ENCODE results near the gene CPEB3.

The CPEB3 gene

DNA sequence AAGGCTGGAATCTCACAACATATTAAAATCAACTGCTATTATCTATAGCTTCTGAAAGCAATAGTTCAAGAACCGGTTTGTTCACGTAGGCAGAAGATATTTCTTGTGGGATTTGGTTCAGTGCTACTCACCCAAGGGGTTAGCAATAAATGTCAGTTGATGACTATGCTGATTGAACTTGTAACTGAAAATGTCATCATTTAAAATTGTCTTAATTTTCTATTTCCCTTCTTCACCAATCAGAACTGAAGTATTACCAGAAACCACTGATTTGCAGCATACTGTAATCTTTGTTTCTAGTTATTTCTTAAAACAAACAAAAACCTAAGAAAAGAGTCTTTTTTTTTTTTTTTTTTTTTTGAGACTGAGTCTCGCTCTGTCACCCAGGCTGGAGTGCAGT, 46.1 kb downstream of the CPEB3 start:
- TF ChIP-seq, protein P1, sequence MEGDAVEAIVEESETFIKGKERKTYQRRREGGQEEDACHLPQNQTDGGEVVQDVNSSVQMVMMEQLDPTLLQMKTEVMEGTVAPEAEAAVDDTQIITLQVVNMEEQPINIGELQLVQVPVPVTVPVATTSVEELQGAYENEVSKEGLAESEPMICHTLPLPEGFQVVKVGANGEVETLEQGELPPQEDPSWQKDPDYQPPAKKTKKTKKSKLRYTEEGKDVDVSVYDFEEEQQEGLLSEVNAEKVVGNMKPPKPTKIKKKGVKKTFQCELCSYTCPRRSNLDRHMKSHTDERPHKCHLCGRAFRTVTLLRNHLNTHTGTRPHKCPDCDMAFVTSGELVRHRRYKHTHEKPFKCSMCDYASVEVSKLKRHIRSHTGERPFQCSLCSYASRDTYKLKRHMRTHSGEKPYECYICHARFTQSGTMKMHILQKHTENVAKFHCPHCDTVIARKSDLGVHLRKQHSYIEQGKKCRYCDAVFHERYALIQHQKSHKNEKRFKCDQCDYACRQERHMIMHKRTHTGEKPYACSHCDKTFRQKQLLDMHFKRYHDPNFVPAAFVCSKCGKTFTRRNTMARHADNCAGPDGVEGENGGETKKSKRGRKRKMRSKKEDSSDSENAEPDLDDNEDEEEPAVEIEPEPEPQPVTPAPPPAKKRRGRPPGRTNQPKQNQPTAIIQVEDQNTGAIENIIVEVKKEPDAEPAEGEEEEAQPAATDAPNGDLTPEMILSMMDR (IDR thresholded peaks at IDR 0.05; ENCODE audit: borderline replicate concordance, control extremely low read depth, extremely low read depth, insufficient read depth, missing control alignments), result no peak
- DNase-seq (ENCODE audit: low spot score), result peak; percentile 52
- in situ Hi-C loops (cut with MboI; ENCODE audit: low sequenced_read_pairs, unreplicated experiment), result no loop called here

- in situ Hi-C loops (cut with MboI; ENCODE audit: low sequenced_read_pairs, unreplicated experiment), result no loop called here
- DNase-seq (ENCODE audit: low spot score), result peak; percentile 41
- TF ChIP-seq, protein P1 (IDR thresholded peaks at IDR 0.05; ENCODE audit: borderline replicate concordance, control extremely low read depth, extremely low read depth, insufficient read depth, missing control alignments), result no peak
Observed at GRCh38 chr10:92242910-92243671, 47.8 kb downstream of the CPEB3 start.

GRCh38 chr10:92242380-92242779, 48.5 kb downstream of the CPEB3 start:
- TF ChIP-seq, protein P1 (IDR thresholded peaks at IDR 0.05; ENCODE audit: borderline replicate concordance, control extremely low read depth, extremely low read depth, insufficient read depth, missing control alignments), result no peak
- no peak for DNase-seq (ENCODE audit: low spot score)
- in situ Hi-C loops (cut with MboI; ENCODE audit: low sequenced_read_pairs, unreplicated experiment), result no loop called here

DNA sequence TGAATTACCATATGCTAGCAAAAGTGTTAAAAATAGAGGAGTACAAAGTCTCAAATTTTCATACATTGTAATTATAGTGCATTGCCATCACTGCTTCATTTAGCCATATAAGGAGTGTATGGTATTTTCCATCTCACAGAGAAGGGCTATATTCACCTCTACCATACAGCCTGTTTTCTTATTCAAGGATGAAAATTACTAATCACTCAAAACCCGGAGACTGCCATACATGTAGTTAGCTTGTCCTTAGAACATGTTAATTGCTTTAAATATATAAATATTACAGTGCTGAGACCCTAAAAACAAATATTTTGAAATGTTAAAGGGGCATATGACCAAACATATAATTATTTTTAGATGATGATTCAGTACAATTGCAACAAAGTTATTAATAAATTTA, 49.4 kb downstream of the CPEB3 start:
- TF ChIP-seq, protein P1 (IDR thresholded peaks at IDR 0.05; ENCODE audit: borderline replicate concordance, control extremely low read depth, extremely low read depth, insufficient read depth, missing control alignments), result no peak
- in situ Hi-C loops (cut with MboI; ENCODE audit: low sequenced_read_pairs, unreplicated experiment), result no loop called here
- DNase-seq (ENCODE audit: low spot score), result no peak

DNA sequence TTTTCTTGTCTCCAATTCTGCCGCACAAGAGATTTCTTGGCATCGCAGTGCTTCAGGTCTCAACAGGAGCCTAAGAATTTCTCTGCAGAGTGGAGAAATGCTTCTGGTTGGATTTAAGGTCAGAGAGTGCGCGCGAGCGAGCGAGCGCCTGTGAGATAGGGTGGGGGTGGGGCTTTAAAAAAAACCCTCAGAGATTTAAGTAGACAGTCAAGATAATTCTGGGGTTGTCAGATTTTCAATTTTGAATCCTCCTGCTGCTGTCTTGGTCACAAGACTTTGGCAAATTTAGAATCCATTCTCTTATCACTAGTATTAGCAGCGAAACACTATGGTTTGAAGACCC, 49.7 kb downstream of the CPEB3 start:
- no peak for DNase-seq (ENCODE audit: low spot score)
- TF ChIP-seq, protein P1 (IDR thresholded peaks at IDR 0.05; ENCODE audit: borderline replicate concordance, control extremely low read depth, extremely low read depth, insufficient read depth, missing control alignments), result no peak
- in situ Hi-C loops (cut with MboI; ENCODE audit: low sequenced_read_pairs, unreplicated experiment), result no loop called here

DNA sequence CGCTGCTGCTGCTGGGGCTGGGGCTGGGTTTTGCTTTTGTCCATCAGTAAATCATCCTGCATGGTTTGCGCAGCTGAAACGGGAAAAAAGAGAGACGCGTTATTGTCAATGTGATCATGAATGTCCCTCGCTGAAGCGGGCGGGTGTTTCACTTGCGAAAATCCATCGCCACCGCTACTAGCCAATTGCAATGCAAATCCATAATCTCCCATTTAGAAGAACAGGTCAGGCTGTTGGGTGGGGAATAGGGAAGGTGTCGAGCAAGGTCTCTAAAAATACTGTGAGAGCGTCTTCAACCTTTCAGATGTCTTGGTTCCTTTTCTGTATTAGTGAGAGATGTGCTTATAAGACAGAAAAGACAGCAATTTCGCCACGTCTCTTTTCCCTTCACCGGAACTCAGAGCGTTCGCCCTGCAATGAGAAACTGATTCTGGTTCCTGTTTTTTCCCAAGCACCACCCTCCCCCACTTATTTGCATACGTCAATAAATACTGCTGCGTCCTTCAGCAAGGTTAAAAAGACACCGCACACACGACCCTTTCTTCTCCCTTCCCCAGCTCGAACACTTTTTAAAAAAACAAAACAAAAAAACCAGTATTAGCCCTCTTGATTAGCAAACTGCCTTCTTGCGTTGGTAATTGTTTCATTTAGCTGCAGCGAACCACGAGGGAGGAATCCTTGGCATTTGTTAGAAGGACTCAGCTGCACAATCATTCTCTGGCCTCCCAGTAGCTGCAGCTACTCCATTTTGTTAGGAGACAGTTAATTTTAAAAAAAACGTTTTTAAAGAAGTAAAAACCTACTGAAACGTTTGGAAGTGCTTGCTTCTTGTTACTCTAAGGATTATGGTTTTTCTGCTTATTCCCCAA, 50.4 kb downstream of the CPEB3 start:
- DNase-seq (ENCODE audit: low spot score), result peak; percentile 67
- in situ Hi-C loops (cut with MboI; ENCODE audit: low sequenced_read_pairs, unreplicated experiment), result no loop called here
- TF ChIP-seq, protein P1 (IDR thresholded peaks at IDR 0.05; ENCODE audit: borderline replicate concordance, control extremely low read depth, extremely low read depth, insufficient read depth, missing control alignments), result no peak
